Astrocyte of the spinal cord (primary cell): ENCODE measurements around the gene GNA12.

Experiments used
- DNase-seq: peaks from one replicate; pipeline ENCODE4 v3.0.0; 2011; ENCODE audit warnings: low read depth, low spot score
- H3K4me3 ChIP-seq: 2 replicates; pipeline ENCODE4 v1.5.1; 2011; ENCODE audit warnings: low read depth, mild to moderate bottlenecking, low read length, moderate library complexity
- CTCF ChIP-seq: IDR thresholded peaks from 2 replicates; pipeline ENCODE4 v1.5.1; 2012; ENCODE audit warnings: low read depth, mild to moderate bottlenecking, low read length, inconsistent platforms
- in situ Hi-C: cut with HindIII; loops from 2 replicates; pipeline ENCODE4 v1.10.0; 2017; ENCODE audit warnings: low sequenced_read_pairs

GNA12 gene

GRCh38 chr7:2776401-2776800, 67.7 kb downstream of the GNA12 start:
- in situ Hi-C loops, result no loop called here
- DNase-seq, result no peak
- no peak for TF ChIP-seq CTCF
- H3K4me3 ChIP-seq, result no peak overlapping the region

- no peak overlapping the region for H3K4me3 ChIP-seq
- in situ Hi-C loops, result no loop called here
- DNase-seq, result no peak
- TF ChIP-seq CTCF, result no peak
These were observed 68.3 kb downstream of the GNA12 start for GRCh38 chr7:2775785-2776184.

GRCh38 chr7:2775376-2775775, 68.7 kb downstream of the GNA12 start:
- H3K4me3 ChIP-seq, result no peak overlapping the region
- in situ Hi-C loops, result no loop called here
- no peak for DNase-seq
- TF ChIP-seq CTCF, result no peak

GRCh38 chr7:2774935-2775334, 69.2 kb downstream of the GNA12 start:
- no peak for TF ChIP-seq CTCF
- in situ Hi-C loops, result no loop called here
- no peak for DNase-seq
- H3K4me3 ChIP-seq, result no peak overlapping the region

GRCh38 chr7:2774280-2774679, 69.8 kb downstream of the GNA12 start:
- no peak for DNase-seq
- TF ChIP-seq CTCF, result no peak
- H3K4me3 ChIP-seq, result no peak overlapping the region
- in situ Hi-C loops, result no loop called here

GRCh38 chr7:2773608-2774007, 70.5 kb downstream of the GNA12 start:
- no peak for TF ChIP-seq CTCF
- no peak overlapping the region for H3K4me3 ChIP-seq
- DNase-seq, result no peak
- in situ Hi-C loops, result no loop called here

GRCh38 chr7:2771274-2771731, 72.8 kb downstream of the GNA12 start:
- no peak overlapping the region for H3K4me3 ChIP-seq
- in situ Hi-C loops, result no loop called here
- DNase-seq, result no peak
- no peak for TF ChIP-seq CTCF
